B cell (primary cell): ENCODE measurements around the gene ACADS. TPM values are rescaled to one million over a fixed set of nuclear protein-coding genes. Genes with fewer than 3 reads are reported as not detected.

Experiments used
- ATAC-seq: fragments of 200-7000 bp; cut with Tn5 transposase; one replicate; pipeline ENCODE4 v1.10.0; 2021; ENCODE audit warnings: low read depth, mild to moderate bottlenecking, moderate number of reproducible peaks, moderate library complexity
- CTCF ChIA-PET: fragments of 350-600 bp; sonication (Branson Sonifier 250); formaldehyde crosslinking; loops from one replicate; lab custom pipeline; 2021; ENCODE audit warnings: antibody characterized with exemption, inconsistent platforms; lab: Charles Lee
- POLR2A ChIA-PET: fragments of 350-600 bp; sonication (Branson Sonifier 250); formaldehyde crosslinking; loops from one replicate; lab custom pipeline; 2021; ENCODE audit warnings: antibody characterized with exemption; lab: Charles Lee
- DNase-seq: peaks from one replicate; pipeline ENCODE4 v3.0.0; 2013
- H2AFZ ChIP-seq: 2 replicates; pipeline ENCODE4 v1.6.1; 2012; ENCODE audit warnings: mild to moderate bottlenecking, low read depth, low read length; ENCODE audit not compliant: insufficient read depth, poor library complexity, severe bottlenecking
- H3K27ac ChIP-seq, 2 donors: 1 replicate in 1 of 2; 2 replicates in 1 of 2; pipeline ENCODE4 v1.5.1; 2012 to 2013; ENCODE audit warnings: low read length in 2 of 2, mild to moderate bottlenecking in 2 of 2, moderate library complexity in 1 of 2
- H3K27me3 ChIP-seq, 4 experiments: fragments of 200-600 bp in 1 of 4; sonication (generic) in 1 of 4; replicated peaks in 1 of 4; 1 replicate in 2 of 4; 2 replicates in 2 of 4; pipeline versions ENCODE4 v1.6.1 to v1.7.0; 2013 to 2016; ENCODE audit warnings: low read length in 3 of 4, mild to moderate bottlenecking in 2 of 4, mixed read lengths in 1 of 4, moderate library complexity in 1 of 4; ENCODE audit not compliant: insufficient read depth in 4 of 4, control insufficient read depth in 3 of 4; ENCODE audit errors: control extremely low read depth in 1 of 4
- H3K36me3 ChIP-seq, 2 experiments: replicated peaks in 1 of 2; 1 replicate in 1 of 2; 2 replicates in 1 of 2; pipeline versions ENCODE4 v1.6.1 to v1.7.1; 2013; ENCODE audit warnings: low read length in 1 of 2; ENCODE audit not compliant: insufficient read depth in 2 of 2, control insufficient read depth in 1 of 2; ENCODE audit errors: control extremely low read depth in 1 of 2, extremely low read depth in 1 of 2
- H3K4me1 ChIP-seq, 2 donors: fragments of 200-600 bp in 1 of 2; sonication (generic) in 1 of 2; 1 replicate in 1 of 2; 2 replicates in 1 of 2; pipeline versions ENCODE4 v1.5.1 to v1.6.1; 2013 to 2017; ENCODE audit warnings: low read length in 2 of 2; ENCODE audit not compliant: control insufficient read depth in 2 of 2, insufficient read depth in 2 of 2
- H3K4me2 ChIP-seq: replicated peaks from 2 replicates; pipeline ENCODE3; 2012; ENCODE audit warnings: mild to moderate bottlenecking, low read depth, low read length; ENCODE audit not compliant: poor library complexity, severe bottlenecking
- H3K4me3 ChIP-seq, 5 experiments: fragments of 200-600 bp in 1 of 5; sonication (generic) in 1 of 5; 1 replicate in 3 of 5; 2 replicates in 2 of 5; pipeline versions ENCODE4 v1.5.1 to v1.7.0; 2011 to 2016; ENCODE audit warnings: low read length in 4 of 5, mild to moderate bottlenecking in 4 of 5, low read depth in 2 of 5, control low read depth in 1 of 5, moderate library complexity in 1 of 5; ENCODE audit not compliant: insufficient read depth in 1 of 5; ENCODE audit errors: control extremely low read depth in 1 of 5, extremely low read depth in 1 of 5
- H3K79me2 ChIP-seq: fragments of 200-600 bp; sonication (generic); one replicate; pipeline ENCODE4 v1.6.0; 2016; ENCODE audit warnings: low read length; ENCODE audit not compliant: control insufficient read depth, insufficient read depth
- H3K9ac ChIP-seq: fragments of 200-600 bp; sonication (generic); 2 replicates; pipeline ENCODE4 v1.6.1; 2017; ENCODE audit warnings: mild to moderate bottlenecking, low read length, moderate library complexity
- H3K9me3 ChIP-seq, 3 donors: one replicate each; pipeline versions ENCODE4 v1.6.1 to v1.7.1; 2013; ENCODE audit warnings: low read length in 2 of 3; ENCODE audit not compliant: control insufficient read depth in 2 of 3, insufficient read depth in 1 of 3; ENCODE audit errors: control extremely low read depth in 1 of 3
- H4K20me1 ChIP-seq: 2 replicates; pipeline ENCODE4 v1.6.0; 2012; ENCODE audit warnings: mild to moderate bottlenecking, low read length; ENCODE audit not compliant: insufficient read depth, control insufficient read depth, poor library complexity, severe bottlenecking
- H3K27ac Mint-ChIP-seq: one replicate; pipeline ENCODE4 v1.8.0; 2021; ENCODE audit warnings: mixed read lengths
- H3K27me3 Mint-ChIP-seq: one replicate; pipeline ENCODE4 v1.8.0; 2021; ENCODE audit warnings: mixed read lengths
- H3K4me1 Mint-ChIP-seq: one replicate; pipeline ENCODE4 v1.8.0; 2021; ENCODE audit warnings: mixed read lengths
- H3K4me3 Mint-ChIP-seq: one replicate; pipeline ENCODE4 v1.8.0; 2021; ENCODE audit warnings: mixed read lengths
- H3K9me3 Mint-ChIP-seq: one replicate; pipeline ENCODE4 v1.8.0; 2022; ENCODE audit warnings: mixed read lengths; ENCODE audit not compliant: insufficient read depth
- EZH2 ChIP-seq: IDR thresholded peaks from 2 replicates; pipeline ENCODE4 v1.6.1; 2012; ENCODE audit warnings: borderline replicate concordance, low read depth, mild to moderate bottlenecking, moderate library complexity, low read length; ENCODE audit not compliant: insufficient read depth, poor library complexity, severe bottlenecking
- WGBS: methylation state at CpG from one replicate; pipeline ENCODE4 v1.1.5; 2013; ENCODE audit warnings: missing lambda C conversion rate; ENCODE audit not compliant: insufficient coverage; 5-methylcytosine and 5-hydroxymethylcytosine counted together
- intact Hi-C: fragments of 100-400 bp; cut with micrococcal nuclease; formaldehyde crosslinking; loops from one replicate; pipeline ENCODE4 v1.10.0; 2022
- polyA plus RNA-seq: library from polyadenylated mRNA; depleted of rRNA; stranded (reverse); fragments of >200 nt; gene quantifications from 2 replicates; pipeline ENCODE4 v1.2.3, GENCODE V29; 2012
- total RNA-seq, 2 donors: library from RNA; stranded (reverse); fragments of 120-200 nt in 1 of 2; gene quantifications; 1 replicate in 1 of 2; 2 replicates in 1 of 2; pipeline versions ENCODE4 v1.2.3 to v1.2.4, GENCODE V29; 2013 to 2022
- TF ChIP-seq, protein P1 (sequence below): fragments of 200-600 bp; IDR thresholded peaks from one replicate; pipeline ENCODE4 v1.8.0; 2022; ENCODE audit warnings: antibody characterized with exemption, mild to moderate bottlenecking

The ACADS gene
- total and polyA plus RNA-seq, 2 donors (not counting 1 experiment from before 2014, with no cell fraction given), result 6.8 to 10.0 TPM

DNA sequence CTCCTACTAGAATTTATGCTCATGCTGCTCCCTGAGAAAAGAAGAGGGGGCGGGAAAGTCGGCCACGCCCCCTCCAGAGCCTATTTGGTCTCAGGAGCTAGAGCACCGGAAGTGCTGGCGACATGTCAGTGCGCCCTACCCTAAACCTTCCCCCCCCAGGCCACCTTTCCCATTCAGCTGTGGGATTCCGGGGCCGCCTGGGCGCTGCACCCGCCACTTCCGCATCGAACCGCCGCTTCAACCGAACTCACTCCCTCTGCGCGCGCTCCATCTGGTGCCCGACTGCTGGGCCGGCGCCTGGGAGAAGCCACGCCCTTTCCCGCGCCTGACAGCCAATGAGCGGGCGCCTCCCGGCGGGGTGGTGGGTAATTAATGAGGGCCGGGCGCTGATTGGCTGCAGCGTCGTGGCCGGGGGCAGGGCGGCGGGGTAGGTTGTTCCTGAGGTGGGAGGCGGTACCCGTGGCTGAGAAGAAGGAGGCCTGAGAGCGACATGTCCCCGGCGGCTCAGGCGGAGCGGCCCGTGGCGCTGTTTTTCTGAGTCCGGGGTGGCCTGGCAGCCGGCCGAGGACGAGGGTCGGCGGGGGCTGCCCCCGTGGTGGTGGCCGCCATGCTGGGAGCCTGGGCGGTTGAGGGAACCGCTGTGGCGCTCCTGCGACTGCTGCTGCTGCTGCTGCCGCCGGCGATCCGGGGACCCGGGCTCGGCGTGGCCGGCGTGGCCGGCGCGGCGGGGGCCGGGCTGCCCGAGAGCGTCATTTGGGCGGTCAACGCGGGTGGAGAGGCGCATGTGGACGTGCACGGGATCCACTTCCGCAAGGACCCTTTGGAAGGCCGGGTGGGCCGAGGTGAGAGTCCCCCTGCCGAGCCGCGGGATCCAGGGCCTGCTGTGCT lies 38.7 kb upstream of the ACADS start, which contains the start of gene MLEC:
TSS of gene MLEC (plus strand) at position 460 of the 888 bp plus-strand sequence. CDS start at position 608, 148 bp downstream.
- H3K4me1 Mint-ChIP-seq, result peaks cover 49% of the 10 kb centered on the region
- intact Hi-C loops, result loop anchor here (1.0 to 10.0 kb wide), 11 partner anchors 18 to 1200 kb away; partner anchors contain the start of genes ACADS, C12orf43, COX6A1 and POP5
- no peaks in the 10 kb centered on the region for H3K27me3 Mint-ChIP-seq
- H3K4me3 ChIP-seq, result peak within 1 kb of the TSS; percentile 78 to 91 (median 81)
- no peaks in the 10 kb centered on the region for H3K36me3 ChIP-seq
- H3K9me3 Mint-ChIP-seq, result no peaks in the 10 kb centered on the region
- peak within 1 kb of the TSS; percentile 84 to 87 for H3K27ac ChIP-seq
- peak within 1 kb of the TSS; percentile 84 for H3K4me2 ChIP-seq
- WGBS, result under 1% methylated on average over 79 of the region's 84 CpGs
- ATAC-seq, result peak; percentile 77
- TF ChIP-seq, protein P1, sequence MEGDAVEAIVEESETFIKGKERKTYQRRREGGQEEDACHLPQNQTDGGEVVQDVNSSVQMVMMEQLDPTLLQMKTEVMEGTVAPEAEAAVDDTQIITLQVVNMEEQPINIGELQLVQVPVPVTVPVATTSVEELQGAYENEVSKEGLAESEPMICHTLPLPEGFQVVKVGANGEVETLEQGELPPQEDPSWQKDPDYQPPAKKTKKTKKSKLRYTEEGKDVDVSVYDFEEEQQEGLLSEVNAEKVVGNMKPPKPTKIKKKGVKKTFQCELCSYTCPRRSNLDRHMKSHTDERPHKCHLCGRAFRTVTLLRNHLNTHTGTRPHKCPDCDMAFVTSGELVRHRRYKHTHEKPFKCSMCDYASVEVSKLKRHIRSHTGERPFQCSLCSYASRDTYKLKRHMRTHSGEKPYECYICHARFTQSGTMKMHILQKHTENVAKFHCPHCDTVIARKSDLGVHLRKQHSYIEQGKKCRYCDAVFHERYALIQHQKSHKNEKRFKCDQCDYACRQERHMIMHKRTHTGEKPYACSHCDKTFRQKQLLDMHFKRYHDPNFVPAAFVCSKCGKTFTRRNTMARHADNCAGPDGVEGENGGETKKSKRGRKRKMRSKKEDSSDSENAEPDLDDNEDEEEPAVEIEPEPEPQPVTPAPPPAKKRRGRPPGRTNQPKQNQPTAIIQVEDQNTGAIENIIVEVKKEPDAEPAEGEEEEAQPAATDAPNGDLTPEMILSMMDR, result no peak
- TF ChIP-seq EZH2, result no peak
- H3K9me3 ChIP-seq, result peaks cover 0 to 6% (median 2%) of the 10 kb centered on the region in 3 donors
- H2AFZ ChIP-seq, result peak within 1 kb of the TSS; percentile 91
- no peak for DNase-seq
- H3K4me1 ChIP-seq, result peaks cover 41 to 46% of the 10 kb centered on the region in 2 donors
- peaks cover 49% of the 10 kb centered on the region for H3K79me2 ChIP-seq
- no peaks in the 10 kb centered on the region for H3K27me3 ChIP-seq
- peak within 1 kb of the TSS; percentile 77 for H3K9ac ChIP-seq
- H4K20me1 ChIP-seq, result peaks cover 46% of the 10 kb centered on the region
- CTCF ChIA-PET, result interaction anchor here (0.6 to 8.9 kb wide), 10 partner anchors 9 to 248 kb away, joined by 3 to 121 read pairs (median 4); partner anchors contain the start of gene POP5
- H3K4me3 Mint-ChIP-seq, result peak within 1 kb of the TSS; percentile 93
- POLR2A ChIA-PET, result interaction anchor here (0.8 to 1.6 kb wide), 5 partner anchors 11 to 394 kb away, joined by 3 to 5 read pairs (median 5); partner anchors contain the start of genes RNU4-1 and UNC119B
- peak within 1 kb of the TSS; percentile 96 for H3K27ac Mint-ChIP-seq
